SW 1271 (cell line): ENCODE measurements around the gene TMEM135.
A peak's percentile ranks its signal among the peaks of the same experiment; 100 is the strongest.

Experiments
- DNase-seq, 2 experiments: peaks; one replicate each; lab custom pipeline; 2025; lab: John Stamatoyannopoulos, UW

Gene TMEM135

GRCh38 chr11:87301785-87302540 lies 264.2 kb downstream of the TMEM135 start:
- DNase-seq, result no peak

- no peak for DNase-seq
These were observed 266.7 kb downstream of the TMEM135 start for GRCh38 chr11:87304412-87304811.

GRCh38 chr11:87306262-87306851 lies 268.6 kb downstream of the TMEM135 start:
- no peak for DNase-seq

- DNase-seq, result no peak
These were observed 269.4 kb downstream of the TMEM135 start for GRCh38 chr11:87307101-87307500.

GRCh38 chr11:87315229-87315628 lies 277.5 kb downstream of the TMEM135 start:
- DNase-seq, result no peak

GRCh38 chr11:87316491-87316890 lies 278.8 kb downstream of the TMEM135 start:
- DNase-seq, result no peak

GRCh38 chr11:87317441-87317840 lies 279.7 kb downstream of the TMEM135 start:
- DNase-seq, result no peak

- no peak for DNase-seq
These were observed 282.4 kb downstream of the TMEM135 start for GRCh38 chr11:87320123-87320522.

GRCh38 chr11:87322568-87322967 lies 284.8 kb downstream of the TMEM135 start:
- no peak for DNase-seq

- no peak for DNase-seq
These were observed 286.2 kb downstream of the TMEM135 start for GRCh38 chr11:87323899-87324298.

- no peak for DNase-seq
These were observed 287.2 kb downstream of the TMEM135 start for GRCh38 chr11:87324817-87325489.

- DNase-seq, result no peak
These were observed 287.7 kb downstream of the TMEM135 start for GRCh38 chr11:87325490-87325872.

GRCh38 chr11:87326594-87326993 lies 288.9 kb downstream of the TMEM135 start:
- DNase-seq, result no peak

- no peak for DNase-seq
These were observed 291.4 kb downstream of the TMEM135 start for GRCh38 chr11:87329172-87329571.

- no peak for DNase-seq
These were observed 292.5 kb downstream of the TMEM135 start for GRCh38 chr11:87330187-87330601.

- DNase-seq, result no peak
These were observed 293.5 kb downstream of the TMEM135 start for GRCh38 chr11:87331273-87331672.

GRCh38 chr11:87338046-87338639 lies 300.4 kb downstream of the TMEM135 start:
- no peak for DNase-seq

GRCh38 chr11:87339416-87339815 lies 301.7 kb downstream of the TMEM135 start:
- no peak for DNase-seq

GRCh38 chr11:87347441-87347840 lies 309.7 kb downstream of the TMEM135 start:
- DNase-seq, result no peak

- DNase-seq, result no peak
These were observed 310.1 kb downstream of the TMEM135 start for GRCh38 chr11:87347854-87348253.

- no peak for DNase-seq
These were observed 313.9 kb downstream of the TMEM135 start for GRCh38 chr11:87351676-87352075.

GRCh38 chr11:87352759-87353707 lies 315.3 kb downstream of the TMEM135 start:
- peak; percentile 23 to 67 for DNase-seq
